Measurements from ENCODE around the gene GSG1L2. TPM values are rescaled to one million over a fixed set of nuclear protein-coding genes. Genes with fewer than 3 reads are reported as not detected.

The GSG1L2 gene
- total and polyA plus RNA-seq, 2 experiments from 2014 or later: not detected

- TF ChIP-seq, protein P1, sequence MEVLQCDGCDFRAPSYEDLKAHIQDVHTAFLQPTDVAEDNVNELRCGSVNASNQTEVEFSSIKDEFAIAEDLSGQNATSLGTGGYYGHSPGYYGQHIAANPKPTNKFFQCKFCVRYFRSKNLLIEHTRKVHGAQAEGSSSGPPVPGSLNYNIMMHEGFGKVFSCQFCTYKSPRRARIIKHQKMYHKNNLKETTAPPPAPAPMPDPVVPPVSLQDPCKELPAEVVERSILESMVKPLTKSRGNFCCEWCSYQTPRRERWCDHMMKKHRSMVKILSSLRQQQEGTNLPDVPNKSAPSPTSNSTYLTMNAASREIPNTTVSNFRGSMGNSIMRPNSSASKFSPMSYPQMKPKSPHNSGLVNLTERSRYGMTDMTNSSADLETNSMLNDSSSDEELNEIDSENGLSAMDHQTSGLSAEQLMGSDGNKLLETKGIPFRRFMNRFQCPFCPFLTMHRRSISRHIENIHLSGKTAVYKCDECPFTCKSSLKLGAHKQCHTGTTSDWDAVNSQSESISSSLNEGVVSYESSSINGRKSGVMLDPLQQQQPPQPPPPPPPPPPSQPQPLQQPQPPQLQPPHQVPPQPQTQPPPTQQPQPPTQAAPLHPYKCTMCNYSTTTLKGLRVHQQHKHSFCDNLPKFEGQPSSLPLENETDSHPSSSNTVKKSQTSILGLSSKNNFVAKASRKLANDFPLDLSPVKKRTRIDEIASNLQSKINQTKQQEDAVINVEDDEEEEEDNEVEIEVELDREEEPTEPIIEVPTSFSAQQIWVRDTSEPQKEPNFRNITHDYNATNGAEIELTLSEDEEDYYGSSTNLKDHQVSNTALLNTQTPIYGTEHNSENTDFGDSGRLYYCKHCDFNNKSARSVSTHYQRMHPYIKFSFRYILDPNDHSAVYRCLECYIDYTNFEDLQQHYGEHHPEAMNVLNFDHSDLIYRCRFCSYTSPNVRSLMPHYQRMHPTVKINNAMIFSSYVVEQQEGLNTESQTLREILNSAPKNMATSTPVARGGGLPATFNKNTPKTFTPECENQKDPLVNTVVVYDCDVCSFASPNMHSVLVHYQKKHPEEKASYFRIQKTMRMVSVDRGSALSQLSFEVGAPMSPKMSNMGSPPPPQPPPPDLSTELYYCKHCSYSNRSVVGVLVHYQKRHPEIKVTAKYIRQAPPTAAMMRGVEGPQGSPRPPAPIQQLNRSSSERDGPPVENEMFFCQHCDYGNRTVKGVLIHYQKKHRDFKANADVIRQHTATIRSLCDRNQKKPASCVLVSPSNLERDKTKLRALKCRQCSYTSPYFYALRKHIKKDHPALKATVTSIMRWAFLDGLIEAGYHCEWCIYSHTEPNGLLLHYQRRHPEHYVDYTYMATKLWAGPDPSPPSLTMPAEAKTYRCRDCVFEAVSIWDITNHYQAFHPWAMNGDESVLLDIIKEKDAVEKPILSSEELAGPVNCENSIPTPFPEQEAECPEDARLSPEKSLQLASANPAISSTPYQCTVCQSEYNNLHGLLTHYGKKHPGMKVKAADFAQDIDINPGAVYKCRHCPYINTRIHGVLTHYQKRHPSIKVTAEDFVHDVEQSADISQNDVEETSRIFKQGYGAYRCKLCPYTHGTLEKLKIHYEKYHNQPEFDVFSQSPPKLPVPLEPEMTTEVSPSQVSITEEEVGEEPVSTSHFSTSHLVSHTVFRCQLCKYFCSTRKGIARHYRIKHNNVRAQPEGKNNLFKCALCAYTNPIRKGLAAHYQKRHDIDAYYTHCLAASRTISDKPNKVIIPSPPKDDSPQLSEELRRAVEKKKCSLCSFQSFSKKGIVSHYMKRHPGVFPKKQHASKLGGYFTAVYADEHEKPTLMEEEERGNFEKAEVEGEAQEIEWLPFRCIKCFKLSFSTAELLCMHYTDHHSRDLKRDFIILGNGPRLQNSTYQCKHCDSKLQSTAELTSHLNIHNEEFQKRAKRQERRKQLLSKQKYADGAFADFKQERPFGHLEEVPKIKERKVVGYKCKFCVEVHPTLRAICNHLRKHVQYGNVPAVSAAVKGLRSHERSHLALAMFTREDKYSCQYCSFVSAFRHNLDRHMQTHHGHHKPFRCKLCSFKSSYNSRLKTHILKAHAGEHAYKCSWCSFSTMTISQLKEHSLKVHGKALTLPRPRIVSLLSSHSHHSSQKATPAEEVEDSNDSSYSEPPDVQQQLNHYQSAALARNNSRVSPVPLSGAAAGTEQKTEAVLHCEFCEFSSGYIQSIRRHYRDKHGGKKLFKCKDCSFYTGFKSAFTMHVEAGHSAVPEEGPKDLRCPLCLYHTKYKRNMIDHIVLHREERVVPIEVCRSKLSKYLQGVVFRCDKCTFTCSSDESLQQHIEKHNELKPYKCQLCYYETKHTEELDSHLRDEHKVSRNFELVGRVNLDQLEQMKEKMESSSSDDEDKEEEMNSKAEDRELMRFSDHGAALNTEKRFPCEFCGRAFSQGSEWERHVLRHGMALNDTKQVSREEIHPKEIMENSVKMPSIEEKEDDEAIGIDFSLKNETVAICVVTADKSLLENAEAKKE (CRISPR knock-in tag; IDR thresholded peaks at IDR 0.05): no peak
- TF ChIP-seq JUNB (IDR thresholded peaks at IDR 0.05; ENCODE audit: unreplicated experiment) (no peak), EZH2 (IDR thresholded peaks at IDR 0.05; ENCODE audit: low read depth, unreplicated experiment) (no peak)
Observed at GRCh38 chr17:9850151-9850550, 28.3 kb upstream of the GSG1L2 start (continued).

DNA sequence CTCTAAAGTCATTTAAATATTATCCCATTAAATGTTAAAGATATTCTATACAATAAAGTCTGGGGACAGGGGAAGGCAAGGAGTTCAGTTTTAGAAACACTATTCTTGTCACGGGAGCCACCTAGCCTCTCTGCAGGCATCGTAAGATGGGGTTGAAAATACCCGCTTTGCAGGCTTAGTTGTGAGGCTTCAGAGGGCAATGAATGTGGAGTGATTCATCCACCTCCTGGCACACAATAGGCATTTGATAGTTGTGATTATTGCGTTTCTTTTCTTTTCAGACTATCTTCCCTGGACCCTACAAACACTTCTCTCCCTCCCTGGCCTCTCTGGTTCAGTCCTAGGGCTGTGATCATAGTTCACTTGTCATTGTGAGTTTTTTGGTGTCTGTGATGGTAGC lies 23.4 kb upstream of the GSG1L2 start:
- Histone ChIP-seq H4K20me1 (replicated peaks; ENCODE audit: insufficient read depth) (no peaks in the 10 kb centered on the region), H3K9me2 (ENCODE audit: insufficient read depth) (0 out of 2 replicates have a peak, but pooled peaks cover 7% of the 10 kb centered on the region), H3K4me2 (no peak overlapping the region), H3K27me3 (ENCODE audit: insufficient read depth) (no peaks in the 10 kb centered on the region), H2AFZ (no peak overlapping the region), H3K4me3 (no peak overlapping the region), H3F3A (replicated peaks; ENCODE audit: low read depth) (no peaks in the 10 kb centered on the region), H3K36me3 (ENCODE audit: insufficient read depth) (no peaks in the 10 kb centered on the region), H3K4me1 (ENCODE audit: insufficient read depth) (no peaks in the 10 kb centered on the region), H3K27ac (ENCODE audit: low read depth) (no peak overlapping the region), H3K79me2 (replicated peaks; ENCODE audit: insufficient read depth) (no peaks in the 10 kb centered on the region)
- no peaks in the 10 kb centered on the region; the same call in 2 of the 3 replicates for H3K9me3 Mint-ChIP-seq
- no peak overlapping the region for H3K4me3 Mint-ChIP-seq
- peaks cover 6% of the 10 kb centered on the region for H3K27me3 Mint-ChIP-seq (ENCODE audit: insufficient read depth, low read depth, poor library complexity)
- DNase-seq (ENCODE audit: low spot score) (no peak), ATAC-seq (no peak)
- no peaks in the 10 kb centered on the region for H3K4me1 Mint-ChIP-seq
- no peak overlapping the region for H3K27ac Mint-ChIP-seq
- no peaks in the 10 kb centered on the region for H3K36me3 Mint-ChIP-seq (ENCODE audit: low read depth)
- TF ChIP-seq, protein P1 (CRISPR knock-in tag; IDR thresholded peaks at IDR 0.05): no peak
- no peak for TF ChIP-seq ZNF114 (CRISPR knock-in tag; IDR thresholded peaks at IDR 0.05)
- no peak for TF ChIP-seq STAT1 (IDR thresholded peaks at IDR 0.05; ENCODE audit: unreplicated experiment)
- TF ChIP-seq CTCF (conservative IDR thresholded peaks at IDR 0.05; ENCODE audit: low read depth in 2 of 2): no peak
- no peak for TF ChIP-seq EZH2 (IDR thresholded peaks at IDR 0.05; ENCODE audit: low read depth, unreplicated experiment)
- TF ChIP-seq CREB1 (CRISPR knock-in tag; IDR thresholded peaks at IDR 0.05; ENCODE audit: low read depth): no peak

All from GM23338 (cell line).